K562 (cell line): ENCODE measurements around the gene LRP10. TPM values are rescaled to one million over a fixed set of nuclear protein-coding genes. Genes with fewer than 3 reads are reported as not detected.

Experiments used
- BHLHE40 ChIP-seq: IDR thresholded peaks from 2 replicates; pipeline ENCODE4 v1.6.1; 2011; ENCODE audit warnings: low read length, improper control_type of control experiment
- CEBPG ChIP-seq, 3 experiments: fragments of 200-800 bp in 1 of 3; sonication (Bioruptor generic) in 1 of 3; sonication (generic) in 1 of 3; formaldehyde crosslinking in 1 of 3; IDR thresholded peaks in 2 of 3; conservative IDR thresholded peaks in 1 of 3; 2 replicates each; pipeline versions ENCODE4 v1.6.1 to v1.8.0; 2016 to 2022; ENCODE audit warnings: missing compliant biosample characterization in 2 of 3, missing genetic modification characterization in 2 of 3, mild to moderate bottlenecking in 1 of 3, missing genetic modification reagents in 1 of 3
- MAFG ChIP-seq: fragments of 450-650 bp; conservative IDR thresholded peaks from 2 replicates; pipeline ENCODE4 v1.6.1; 2016; ENCODE audit warnings: missing genetic modification characterization, missing compliant biosample characterization
- ZNF318 ChIP-seq, 2 experiments: fragments of 450-650 bp; IDR thresholded peaks; 2 replicates each; pipeline ENCODE4 v1.6.1; 2016; ENCODE audit warnings: mild to moderate bottlenecking in 2 of 2, borderline replicate concordance in 1 of 2, low read depth in 1 of 2, moderate library complexity in 1 of 2
- polyA plus RNA-seq, 8 experiments: library from polyadenylated mRNA; depleted of rRNA in 4 of 8; stranded (reverse) in 5 of 8; unstranded in 3 of 8; fragments of >200 nt; fragmentation: Nextera tagmentation in 2 of 8; fragmentation: Illumina TruSeq in 1 of 8; extraction: Ambion mirVana in 2 of 8; extraction: Trizol in 1 of 8; gene quantifications; 2 replicates each; pipeline versions ENCODE4 v1.2.1 to v1.2.3, GENCODE V29; 2011 to 2014; ENCODE audit warnings: inconsistent platforms in 1 of 8, missing spikeins in 1 of 8
- total RNA-seq, 7 experiments: library from RNA; depleted of rRNA in 6 of 7; stranded (reverse); fragments of >200 nt in 6 of 7; fragmentation: Illumina TruSeq in 2 of 7; extraction: Trizol in 2 of 7; gene quantifications; 2 replicates each; pipeline versions ENCODE4 v1.2.1 to v1.2.3, GENCODE V29; 2011 to 2021; ENCODE audit warnings: low replicate concordance in 1 of 7
- TF ChIP-seq, protein P1 (sequence below): fragments of 450-650 bp; IDR thresholded peaks from 2 replicates; pipeline ENCODE4 v1.6.1; 2016; ENCODE audit warnings: low read depth
- TF ChIP-seq, protein P2 (sequence below): sonication (generic); IDR thresholded peaks from 2 replicates; pipeline ENCODE4 v1.6.1; 2016

LRP10 gene
- total and polyA plus RNA-seq, 9 of the 15 experiments (the other 6 are each of a cell fraction or from before 2014, with no cell fraction given): 1.3 to 45.5 (median 10.9) TPM

GRCh38 chr14:22918804-22919600 lies 47.5 kb downstream of the LRP10 start, which contains the start of gene RBM23 (continued):
- TF ChIP-seq, protein P1, sequence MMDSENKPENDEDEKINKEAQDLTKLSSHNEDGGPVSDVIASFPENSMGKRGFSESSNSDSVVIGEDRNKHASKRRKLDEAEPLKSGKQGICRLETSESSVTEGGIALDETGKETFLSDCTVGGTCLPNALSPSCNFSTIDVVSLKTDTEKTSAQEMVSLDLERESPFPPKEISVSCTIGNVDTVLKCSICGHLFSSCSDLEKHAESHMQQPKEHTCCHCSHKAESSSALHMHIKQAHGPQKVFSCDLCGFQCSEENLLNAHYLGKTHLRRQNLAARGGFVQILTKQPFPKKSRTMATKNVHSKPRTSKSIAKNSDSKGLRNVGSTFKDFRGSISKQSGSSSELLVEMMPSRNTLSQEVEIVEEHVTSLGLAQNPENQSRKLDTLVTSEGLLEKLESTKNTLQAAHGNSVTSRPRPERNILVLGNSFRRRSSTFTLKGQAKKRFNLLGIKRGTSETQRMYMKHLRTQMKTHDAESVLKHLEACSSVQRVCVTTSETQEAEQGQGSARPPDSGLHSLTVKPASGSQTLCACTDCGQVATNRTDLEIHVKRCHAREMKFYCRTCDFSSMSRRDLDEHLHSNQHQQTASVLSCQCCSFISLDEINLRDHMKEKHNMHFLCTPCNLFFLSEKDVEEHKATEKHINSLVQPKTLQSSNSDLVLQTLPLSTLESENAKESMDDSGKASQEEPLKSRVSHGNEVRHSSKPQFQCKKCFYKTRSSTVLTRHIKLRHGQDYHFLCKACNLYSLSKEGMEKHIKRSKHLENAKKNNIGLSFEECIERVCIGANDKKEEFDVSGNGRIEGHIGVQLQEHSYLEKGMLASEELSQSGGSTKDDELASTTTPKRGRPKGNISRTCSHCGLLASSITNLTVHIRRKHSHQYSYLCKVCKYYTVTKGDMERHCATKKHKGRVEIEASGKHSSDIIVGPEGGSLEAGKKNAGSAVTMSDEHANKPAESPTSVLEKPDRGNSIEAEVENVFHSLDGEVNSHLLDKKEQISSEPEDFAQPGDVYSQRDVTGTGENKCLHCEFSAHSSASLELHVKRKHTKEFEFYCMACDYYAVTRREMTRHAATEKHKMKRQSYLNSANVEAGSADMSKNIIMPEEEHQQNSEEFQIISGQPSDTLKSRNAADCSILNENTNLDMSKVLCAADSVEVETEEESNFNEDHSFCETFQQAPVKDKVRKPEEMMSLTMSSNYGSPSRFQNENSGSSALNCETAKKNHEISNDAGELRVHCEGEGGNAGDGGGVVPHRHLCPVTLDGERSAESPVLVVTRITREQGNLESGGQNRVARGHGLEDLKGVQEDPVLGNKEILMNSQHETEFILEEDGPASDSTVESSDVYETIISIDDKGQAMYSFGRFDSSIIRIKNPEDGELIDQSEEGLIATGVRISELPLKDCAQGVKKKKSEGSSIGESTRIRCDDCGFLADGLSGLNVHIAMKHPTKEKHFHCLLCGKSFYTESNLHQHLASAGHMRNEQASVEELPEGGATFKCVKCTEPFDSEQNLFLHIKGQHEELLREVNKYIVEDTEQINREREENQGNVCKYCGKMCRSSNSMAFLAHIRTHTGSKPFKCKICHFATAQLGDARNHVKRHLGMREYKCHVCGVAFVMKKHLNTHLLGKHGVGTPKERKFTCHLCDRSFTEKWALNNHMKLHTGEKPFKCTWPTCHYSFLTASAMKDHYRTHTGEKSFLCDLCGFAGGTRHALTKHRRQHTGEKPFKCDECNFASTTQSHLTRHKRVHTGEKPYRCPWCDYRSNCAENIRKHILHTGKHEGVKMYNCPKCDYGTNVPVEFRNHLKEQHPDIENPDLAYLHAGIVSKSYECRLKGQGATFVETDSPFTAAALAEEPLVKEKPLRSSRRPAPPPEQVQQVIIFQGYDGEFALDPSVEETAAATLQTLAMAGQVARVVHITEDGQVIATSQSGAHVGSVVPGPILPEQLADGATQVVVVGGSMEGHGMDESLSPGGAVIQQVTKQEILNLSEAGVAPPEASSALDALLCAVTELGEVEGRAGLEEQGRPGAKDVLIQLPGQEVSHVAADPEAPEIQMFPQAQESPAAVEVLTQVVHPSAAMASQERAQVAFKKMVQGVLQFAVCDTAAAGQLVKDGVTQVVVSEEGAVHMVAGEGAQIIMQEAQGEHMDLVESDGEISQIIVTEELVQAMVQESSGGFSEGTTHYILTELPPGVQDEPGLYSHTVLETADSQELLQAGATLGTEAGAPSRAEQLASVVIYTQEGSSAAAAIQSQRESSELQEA: no peak
- TF ChIP-seq CEBPG (CRISPR knock-in tag; IDR thresholded peaks at IDR 0.05) (no peak; the same call in 1 of the 2 replicates), CEBPG (tag; conservative IDR thresholded peaks at IDR 0.05 in 1 of 2, IDR thresholded peaks at IDR 0.05 in 1 of 2) (peak in 1 of 2 experiments; percentile 63; a peak in 3 of 4 replicates), BHLHE40 (no peak), ZNF318 (IDR thresholded peaks at IDR 0.05; ENCODE audit: borderline replicate concordance in 1 of 2, low read depth in 1 of 2) (no peak; a peak in 1 of 4 replicates), MAFG (no peak)
- TF ChIP-seq, protein P2, sequence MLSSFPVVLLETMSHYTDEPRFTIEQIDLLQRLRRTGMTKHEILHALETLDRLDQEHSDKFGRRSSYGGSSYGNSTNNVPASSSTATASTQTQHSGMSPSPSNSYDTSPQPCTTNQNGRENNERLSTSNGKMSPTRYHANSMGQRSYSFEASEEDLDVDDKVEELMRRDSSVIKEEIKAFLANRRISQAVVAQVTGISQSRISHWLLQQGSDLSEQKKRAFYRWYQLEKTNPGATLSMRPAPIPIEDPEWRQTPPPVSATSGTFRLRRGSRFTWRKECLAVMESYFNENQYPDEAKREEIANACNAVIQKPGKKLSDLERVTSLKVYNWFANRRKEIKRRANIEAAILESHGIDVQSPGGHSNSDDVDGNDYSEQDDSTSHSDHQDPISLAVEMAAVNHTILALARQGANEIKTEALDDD: no peak
